ENCODE data around the gene NCKIPSD.

DNA sequence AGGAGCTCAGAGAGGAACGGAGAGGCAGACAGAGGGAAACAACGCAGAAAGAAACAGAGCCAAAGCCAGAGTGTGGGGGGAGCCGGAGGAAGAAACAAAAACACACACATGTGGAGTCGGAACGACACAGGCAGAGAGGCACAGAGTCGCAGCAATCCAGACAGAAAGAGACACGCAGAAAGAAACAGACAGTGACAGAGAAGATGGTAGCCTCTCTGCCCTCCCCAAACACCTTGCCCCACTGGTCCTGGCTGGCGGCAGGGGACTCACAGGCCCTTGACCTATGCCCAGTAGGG lies 1.7 kb downstream of the NCKIPSD start:
- TF ChIP-seq ZNF423 (tag by site-specific recombination; IDR thresholded peaks at IDR 0.05): no peak
- no peak for TF ChIP-seq PATZ1 (tag by site-specific recombination; IDR thresholded peaks at IDR 0.05)

Data from HEK293 (cell line).